Naive thymus-derived CD4-positive, alpha-beta T cell (primary cell): Measurements from ENCODE around the gene TMEM8B. TPM values are rescaled to one million over a fixed set of nuclear protein-coding genes. Genes with fewer than 3 reads are reported as not detected.

Source experiments
- ATAC-seq: fragments of 150-1000 bp; cut with Tn5 transposase; 2 replicates; pipeline ENCODE4 v1.10.0; 2021; ENCODE audit warnings: mild to moderate bottlenecking, moderate library complexity
- CTCF ChIA-PET: fragments of 350-600 bp; sonication (Branson Sonifier 250); formaldehyde crosslinking; loops from one replicate; lab custom pipeline; 2021; ENCODE audit warnings: antibody characterized with exemption; lab: Charles Lee
- POLR2A ChIA-PET: fragments of 350-600 bp; sonication (Branson Sonifier 250); formaldehyde crosslinking; loops from one replicate; lab custom pipeline; 2021; ENCODE audit warnings: antibody characterized with exemption, inconsistent platforms; lab: Charles Lee
- DNase-seq, 9 donors: peaks; one replicate each; pipeline versions ENCODE4 v3.0.0 to v3.0.0-alpha.2; 2020 to 2022; ENCODE audit warnings: mixed read lengths in 1 of 9
- H3K27ac ChIP-seq: one replicate; pipeline ENCODE4 v1.7.0; 2013; ENCODE audit warnings: mild to moderate bottlenecking, low read depth, low read length, moderate library complexity
- H3K27me3 ChIP-seq, 2 donors: one replicate each; pipeline ENCODE4 v1.7.0; 2013; ENCODE audit warnings: low read length in 2 of 2, mild to moderate bottlenecking in 2 of 2, moderate library complexity in 2 of 2; ENCODE audit not compliant: control insufficient read depth in 2 of 2, insufficient read depth in 2 of 2
- H3K36me3 ChIP-seq, 3 experiments: 1 replicate in 2 of 3; 2 replicates in 1 of 3; pipeline ENCODE4 v1.7.0; 2013; ENCODE audit warnings: low read length in 3 of 3, mild to moderate bottlenecking in 3 of 3, moderate library complexity in 1 of 3; ENCODE audit not compliant: insufficient read depth in 3 of 3, control insufficient read depth in 2 of 3
- H3K4me1 ChIP-seq, 2 donors: one replicate each; pipeline ENCODE4 v1.7.0; 2013; ENCODE audit warnings: low read length in 2 of 2, mild to moderate bottlenecking in 2 of 2, moderate library complexity in 1 of 2; ENCODE audit not compliant: control insufficient read depth in 2 of 2, insufficient read depth in 2 of 2
- H3K4me3 ChIP-seq: 2 replicates; pipeline ENCODE4 v1.7.0; 2013; ENCODE audit warnings: mild to moderate bottlenecking, low read length
- H3K9me3 ChIP-seq, 3 experiments: 1 replicate in 2 of 3; 2 replicates in 1 of 3; pipeline ENCODE4 v1.7.0; 2013; ENCODE audit warnings: low read length in 3 of 3; ENCODE audit not compliant: control insufficient read depth in 2 of 3
- H3K27ac Mint-ChIP-seq, 9 donors: one replicate each; pipeline ENCODE4 v1.8.0; 2020 to 2022; ENCODE audit warnings: mixed read lengths in 9 of 9, mild to moderate bottlenecking in 8 of 9, moderate library complexity in 5 of 9, inconsistent platforms in 2 of 9
- H3K27me3 Mint-ChIP-seq, 5 donors: one replicate each; pipeline ENCODE4 v1.8.0; 2021 to 2022; ENCODE audit warnings: mixed read lengths in 5 of 5, mild to moderate bottlenecking in 1 of 5
- H3K36me3 Mint-ChIP-seq, 5 donors: one replicate each; pipeline ENCODE4 v1.8.0; 2020 to 2022; ENCODE audit warnings: mixed read lengths in 5 of 5, mild to moderate bottlenecking in 3 of 5, inconsistent platforms in 1 of 5
- H3K4me1 Mint-ChIP-seq, 7 donors: one replicate each; pipeline ENCODE4 v1.8.0; 2020 to 2022; ENCODE audit warnings: mixed read lengths in 7 of 7, mild to moderate bottlenecking in 3 of 7, inconsistent platforms in 1 of 7
- H3K4me3 Mint-ChIP-seq, 10 donors: one replicate each; pipeline ENCODE4 v1.8.0; 2020 to 2022; ENCODE audit warnings: mild to moderate bottlenecking in 10 of 10, mixed read lengths in 10 of 10, moderate library complexity in 6 of 10, inconsistent platforms in 2 of 10
- H3K9me3 Mint-ChIP-seq, 11 donors: one replicate each; pipeline ENCODE4 v1.8.0; 2020 to 2022; ENCODE audit warnings: mixed read lengths in 11 of 11, mild to moderate bottlenecking in 4 of 11, inconsistent platforms in 1 of 11, moderate library complexity in 1 of 11
- intact Hi-C, 2 donors: fragments of 100-400 bp; cut with micrococcal nuclease; formaldehyde crosslinking; loops; one replicate each; pipeline ENCODE4 v1.15.1; 2023
- polyA plus RNA-seq, 2 donors: library from polyadenylated mRNA; unstranded; fragments of 300-500 nt; fragmentation: Illumina TruSeq; gene quantifications; one replicate each; pipeline ENCODE4 v1.2.3, GENCODE V29; 2021
- total RNA-seq, 6 experiments: library from RNA in 5 of 6; stranded (reverse) in 5 of 6; gene quantifications; 1 replicate in 5 of 6; 2 replicates in 1 of 6; pipeline ENCODE4 v1.2.3 and lab custom pipeline; 2021 to 2026

TMEM8B gene
- total and polyA plus RNA-seq, 7 experiments from 2014 or later = 3.0 to 11.6 (median 10.5) TPM

- no peak overlapping the region for H3K4me3 Mint-ChIP-seq
- intact Hi-C loops = no loop called here
- H3K27ac Mint-ChIP-seq = no peak overlapping the region
- H3K27ac ChIP-seq = no peak overlapping the region
- H3K36me3 Mint-ChIP-seq = no peaks in the 10 kb centered on the region
- POLR2A ChIA-PET = interaction anchor here (1.2 kb wide), 1 partner anchor 10 kb away, joined by 3 read pairs; no protein-coding TSS in a partner anchor
- no peaks in the 10 kb centered on the region for H3K27me3 ChIP-seq
- DNase-seq = no peak
- H3K27me3 Mint-ChIP-seq = peaks cover 0 to 2% (median 0%) of the 10 kb centered on the region in 5 donors
- no peak for ATAC-seq
- peaks cover 16 to 45% (median 42%) of the 10 kb centered on the region in 7 donors for H3K4me1 Mint-ChIP-seq
- CTCF ChIA-PET = no interaction called here
- no peak overlapping the region for H3K4me3 ChIP-seq
- H3K9me3 Mint-ChIP-seq = no peaks in the 10 kb centered on the region
- no peaks in the 10 kb centered on the region for H3K9me3 ChIP-seq
- peaks cover 4 to 14% of the 10 kb centered on the region in 2 donors for H3K4me1 ChIP-seq
- peaks cover 0 to 3% (median 0%) of the 10 kb centered on the region in 3 experiments for H3K36me3 ChIP-seq
Observed at GRCh38 chr9:35832814-35833213, 3.8 kb downstream of the TMEM8B start.

GRCh38 chr9:35834260-35835215, 5.5 kb downstream of the TMEM8B start:
- Mint-ChIP-seq H3K36me3 (no peaks in the 10 kb centered on the region), H3K27me3 (no peaks in the 10 kb centered on the region), H3K4me3 (no peak overlapping the region), H3K9me3 (no peaks in the 10 kb centered on the region), H3K4me1 (peaks cover 18 to 41% (median 31%) of the 10 kb centered on the region in 7 donors), H3K27ac (peak overlapping the region in 1 of 9 donors; percentile 34)
- DNase-seq (no peak), ATAC-seq (no peak)
- POLR2A ChIA-PET = no interaction called here
- no peaks in the 10 kb centered on the region for H3K9me3 ChIP-seq
- CTCF ChIA-PET = interaction anchor here (0.6 to 1.0 kb wide), 3 partner anchors 8 to 1383 kb away, joined by 3 to 6 read pairs (median 3); no protein-coding TSS in a partner anchor
- H3K4me3 ChIP-seq = no peak overlapping the region
- no peak overlapping the region for H3K27ac ChIP-seq
- no peaks in the 10 kb centered on the region for H3K27me3 ChIP-seq
- H3K4me1 ChIP-seq = peaks cover 3 to 7% of the 10 kb centered on the region in 2 donors
- peaks cover 0 to 3% (median 0%) of the 10 kb centered on the region in 3 experiments for H3K36me3 ChIP-seq
- intact Hi-C loops = no loop called here

GRCh38 chr9:35835216-35835632, 6.2 kb downstream of the TMEM8B start:
- Histone ChIP-seq H3K27me3 (no peaks in the 10 kb centered on the region), H3K36me3 (peaks cover 0 to 3% (median 0%) of the 10 kb centered on the region in 3 experiments), H3K27ac (no peak overlapping the region), H3K4me3 (no peak overlapping the region), H3K4me1 (peaks cover 0 to under 1% of the 10 kb centered on the region in 2 donors), H3K9me3 (no peaks in the 10 kb centered on the region)
- H3K4me1 Mint-ChIP-seq = peaks cover 11 to 37% (median 24%) of the 10 kb centered on the region in 7 donors
- no peak for DNase-seq
- H3K27ac Mint-ChIP-seq = no peak overlapping the region
- intact Hi-C loops = no loop called here
- no peaks in the 10 kb centered on the region for H3K36me3 Mint-ChIP-seq
- no peaks in the 10 kb centered on the region for H3K9me3 Mint-ChIP-seq
- no peaks in the 10 kb centered on the region for H3K27me3 Mint-ChIP-seq
- ChIA-PET CTCF (interaction anchor here (0.6 to 1.0 kb wide), 2 partner anchors 9 to 1384 kb away, joined by 3 read pairs; no protein-coding TSS in a partner anchor), POLR2A (no interaction called here)
- H3K4me3 Mint-ChIP-seq = no peak overlapping the region
- ATAC-seq = peak; percentile 21

GRCh38 chr9:35835766-35836165, 6.7 kb downstream of the TMEM8B start:
- no peaks in the 10 kb centered on the region for H3K27me3 Mint-ChIP-seq
- intact Hi-C loops = no loop called here
- H3K27ac ChIP-seq = no peak overlapping the region
- no peaks in the 10 kb centered on the region for H3K4me1 ChIP-seq
- ATAC-seq = no peak
- H3K4me3 ChIP-seq = no peak overlapping the region
- peaks cover 7 to 37% (median 19%) of the 10 kb centered on the region in 7 donors for H3K4me1 Mint-ChIP-seq
- POLR2A ChIA-PET = no interaction called here
- DNase-seq = no peak
- H3K9me3 Mint-ChIP-seq = no peaks in the 10 kb centered on the region
- peak overlapping the region in 1 of 9 donors; percentile 74 for H3K27ac Mint-ChIP-seq
- CTCF ChIA-PET = interaction anchor here (0.6 to 1.0 kb wide), 2 partner anchors 10 to 1384 kb away, joined by 3 read pairs; no protein-coding TSS in a partner anchor
- peaks cover 0 to 3% (median 0%) of the 10 kb centered on the region in 3 experiments for H3K36me3 ChIP-seq
- H3K27me3 ChIP-seq = no peaks in the 10 kb centered on the region
- H3K4me3 Mint-ChIP-seq = no peak overlapping the region
- H3K36me3 Mint-ChIP-seq = no peaks in the 10 kb centered on the region
- H3K9me3 ChIP-seq = no peaks in the 10 kb centered on the region

GRCh38 chr9:35836595-35836994, 7.6 kb downstream of the TMEM8B start:
- intact Hi-C loops = no loop called here
- Histone ChIP-seq H3K4me3 (no peak overlapping the region), H3K27me3 (no peaks in the 10 kb centered on the region), H3K36me3 (peaks cover 0 to 3% (median 0%) of the 10 kb centered on the region in 3 experiments), H3K27ac (no peak overlapping the region), H3K9me3 (no peaks in the 10 kb centered on the region), H3K4me1 (no peaks in the 10 kb centered on the region)
- ChIA-PET CTCF (interaction anchor here (1.2 kb wide), 1 partner anchor 45 kb away, joined by 3 read pairs; no protein-coding TSS in a partner anchor), POLR2A (no interaction called here)
- Mint-ChIP-seq H3K27ac (peak overlapping the region in 1 of 9 donors; percentile 11), H3K27me3 (no peaks in the 10 kb centered on the region), H3K4me1 (peaks cover 4 to 31% (median 10%) of the 10 kb centered on the region in 7 donors), H3K9me3 (no peaks in the 10 kb centered on the region), H3K4me3 (no peak overlapping the region), H3K36me3 (no peaks in the 10 kb centered on the region)
- DNase-seq = no peak
- no peak for ATAC-seq

- ChIA-PET CTCF (interaction anchor here (0.9 kb wide), 1 partner anchor 50 kb away, joined by 3 read pairs; no protein-coding TSS in a partner anchor), POLR2A (interaction anchor here (1.1 kb wide), 1 partner anchor 80 kb away, joined by 5 read pairs; no protein-coding TSS in a partner anchor)
- H3K27me3 Mint-ChIP-seq = no peaks in the 10 kb centered on the region
- H3K9me3 Mint-ChIP-seq = no peaks in the 10 kb centered on the region
- peaks cover 0 to 3% (median 0%) of the 10 kb centered on the region in 3 experiments for H3K36me3 ChIP-seq
- peaks cover 0 to 8% of the 10 kb centered on the region in 2 donors for H3K4me1 ChIP-seq
- ATAC-seq = no peak
- H3K27me3 ChIP-seq = no peaks in the 10 kb centered on the region
- intact Hi-C loops = no loop called here
- no peak overlapping the region for H3K27ac ChIP-seq
- no peak overlapping the region for H3K4me3 Mint-ChIP-seq
- no peaks in the 10 kb centered on the region for H3K9me3 ChIP-seq
- H3K4me1 Mint-ChIP-seq = peaks cover 6 to 26% (median 10%) of the 10 kb centered on the region in 7 donors
- H3K36me3 Mint-ChIP-seq = no peaks in the 10 kb centered on the region
- no peak overlapping the region for H3K4me3 ChIP-seq
- no peak for DNase-seq
- H3K27ac Mint-ChIP-seq = peak overlapping the region in 1 of 9 donors; percentile 87
Observed at GRCh38 chr9:35839926-35840325, 10.9 kb downstream of the TMEM8B start.
